Astrocyte (in vitro differentiated cells and primary cell): ENCODE data around the gene STRN4. TPM values are rescaled to one million over a fixed set of nuclear protein-coding genes. Genes with fewer than 3 reads are reported as not detected.
A peak's percentile ranks its signal among the peaks of the same experiment; 100 is the strongest.

Source experiments
- DNase-seq: peaks from one replicate; pipeline ENCODE4 v3.0.0-alpha.2; 2010; ENCODE audit warnings: low read depth
- FAIRE-seq: peaks from 2 replicates; lab custom pipeline; 2011; peaks lifted over from hg19 to GRCh38; lab: Jason Lieb, UNC
- H2AFZ ChIP-seq: 2 replicates; pipeline ENCODE4 v1.6.0; 2012; ENCODE audit warnings: low read depth, low read length, inconsistent platforms
- H3K27ac ChIP-seq: 2 replicates; pipeline ENCODE4 v1.5.1; 2011; ENCODE audit warnings: low read depth, low read length, inconsistent platforms
- H3K27me3 ChIP-seq: 2 replicates; pipeline ENCODE4 v1.6.0; 2011; ENCODE audit warnings: low read length, inconsistent platforms; ENCODE audit not compliant: insufficient read depth
- H3K36me3 ChIP-seq: 2 replicates; pipeline ENCODE4 v1.5.1; 2011; ENCODE audit warnings: low read length, inconsistent platforms; ENCODE audit not compliant: insufficient read depth
- H3K4me1 ChIP-seq: 2 replicates; pipeline ENCODE4 v1.5.1; 2011; ENCODE audit warnings: low read length, inconsistent platforms; ENCODE audit not compliant: insufficient read depth
- H3K4me2 ChIP-seq: 2 replicates; pipeline ENCODE4 v1.6.0; 2012; ENCODE audit warnings: low read length, inconsistent platforms
- H3K4me3 ChIP-seq: 2 replicates; pipeline ENCODE4 v1.5.1; 2011; ENCODE audit warnings: low read depth, mild to moderate bottlenecking, low read length, inconsistent platforms; ENCODE audit not compliant: insufficient read depth
- H3K79me2 ChIP-seq: 2 replicates; pipeline ENCODE4 v1.6.0; 2012; ENCODE audit warnings: mild to moderate bottlenecking, low read length, inconsistent platforms; ENCODE audit not compliant: insufficient read depth
- H3K9ac ChIP-seq: 2 replicates; pipeline ENCODE4 v1.6.0; 2012; ENCODE audit warnings: mild to moderate bottlenecking, low read length, inconsistent platforms
- H3K9me3 ChIP-seq: 2 replicates; pipeline ENCODE4 v1.5.1; 2012; ENCODE audit warnings: low read depth, mild to moderate bottlenecking, low read length, inconsistent platforms; ENCODE audit not compliant: insufficient read depth
- H4K20me1 ChIP-seq: 2 replicates; pipeline ENCODE4 v1.6.0; 2012; ENCODE audit warnings: low read length, inconsistent platforms; ENCODE audit not compliant: insufficient read depth
- H3K27ac Mint-ChIP-seq: one replicate; pipeline ENCODE4 v1.8.0; 2021; ENCODE audit warnings: mild to moderate bottlenecking, mixed read lengths; ENCODE audit not compliant: unreplicated experiment
- H3K27me3 Mint-ChIP-seq: one replicate; pipeline ENCODE4 v1.8.0; 2021; ENCODE audit warnings: low read depth, mixed read lengths; ENCODE audit not compliant: unreplicated experiment
- H3K36me3 Mint-ChIP-seq: one replicate; pipeline ENCODE4 v1.8.0; 2021; ENCODE audit warnings: low read depth, mixed read lengths; ENCODE audit not compliant: unreplicated experiment
- H3K4me1 Mint-ChIP-seq: one replicate; pipeline ENCODE4 v1.8.0; 2021; ENCODE audit warnings: low read depth, mixed read lengths; ENCODE audit not compliant: unreplicated experiment
- H3K4me3 Mint-ChIP-seq: one replicate; pipeline ENCODE4 v1.8.0; 2021; ENCODE audit warnings: mild to moderate bottlenecking, moderate library complexity, mixed read lengths; ENCODE audit not compliant: unreplicated experiment
- H3K9me3 Mint-ChIP-seq: one replicate; pipeline ENCODE4 v1.8.0; 2021; ENCODE audit warnings: mild to moderate bottlenecking, mixed read lengths; ENCODE audit not compliant: unreplicated experiment
- EZH2 ChIP-seq: IDR thresholded peaks from 2 replicates; pipeline ENCODE4 v1.6.1; 2012; ENCODE audit warnings: mild to moderate bottlenecking, low read length, inconsistent platforms; ENCODE audit not compliant: insufficient read depth
- total RNA-seq: library from RNA; stranded (reverse); gene quantifications from 2 replicates; pipeline ENCODE4 v1.2.1, GENCODE V29; 2021
- TF ChIP-seq, protein P1 (sequence below): IDR thresholded peaks from 2 replicates; pipeline ENCODE4 v1.5.1; 2011; ENCODE audit warnings: low read depth, mild to moderate bottlenecking, inconsistent platforms, low read length, moderate library complexity; ENCODE audit not compliant: insufficient read depth

Gene STRN4
- total RNA-seq, 1 donor from 2014 or later: 80.8 TPM

DNA sequence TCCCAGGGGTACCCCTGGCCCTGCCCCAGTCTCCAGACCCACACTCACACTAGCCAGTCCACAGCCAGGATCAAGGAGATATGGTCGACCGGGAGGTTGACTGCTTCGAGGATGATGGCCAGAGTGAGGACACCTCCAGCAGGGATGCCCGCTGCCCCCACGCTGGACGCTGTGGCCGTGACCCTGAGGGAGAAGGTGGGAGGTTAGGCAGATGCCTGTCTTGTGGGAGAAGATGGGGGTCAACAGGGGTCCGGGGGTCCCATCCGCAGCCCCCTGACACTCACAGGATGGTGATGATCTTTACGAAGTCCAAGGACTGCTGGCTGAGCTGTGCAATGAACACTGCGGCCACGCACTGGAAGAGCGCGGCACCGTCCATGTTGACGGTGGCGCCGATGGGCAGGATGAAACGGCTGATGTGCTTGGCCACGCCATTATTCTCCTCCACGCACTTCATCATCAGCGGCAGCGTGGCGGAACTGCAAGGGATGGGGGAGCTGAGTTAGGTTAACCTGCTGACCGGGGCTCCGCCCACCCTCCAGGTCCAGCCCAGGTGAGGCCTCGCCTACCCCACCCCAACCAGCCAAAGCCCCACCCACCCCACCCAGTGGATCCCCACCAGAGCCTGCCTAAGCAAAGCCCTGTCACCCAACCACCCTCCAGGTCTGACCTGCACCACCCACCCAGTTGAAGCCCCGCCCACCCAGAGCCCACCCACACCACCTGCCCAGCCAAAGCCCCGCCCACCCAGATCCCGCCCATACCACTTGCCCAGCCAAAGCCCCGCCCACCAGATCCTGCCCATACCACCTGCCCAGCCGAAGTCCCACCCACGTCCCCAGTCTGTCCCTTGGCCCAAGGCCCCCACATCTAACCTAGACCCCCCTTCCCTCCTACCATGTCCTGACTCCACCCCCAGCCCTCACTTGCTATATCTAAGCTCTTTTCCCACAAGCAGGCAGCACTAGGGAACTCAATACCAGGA is 31.0 kb upstream of the STRN4 start:
- Histone ChIP-seq H3K9ac (no peak overlapping the region), H3K9me3 (no peaks in the 10 kb centered on the region), H3K4me1 (no peaks in the 10 kb centered on the region), H2AFZ (no peak overlapping the region), H3K27me3 (no peaks in the 10 kb centered on the region), H4K20me1 (peaks cover 44% of the 10 kb centered on the region), H3K4me3 (no peak overlapping the region), H3K4me2 (no peak overlapping the region), H3K27ac (no peak overlapping the region), H3K36me3 (peaks cover 40% of the 10 kb centered on the region), H3K79me2 (peaks cover 12% of the 10 kb centered on the region)
- Mint-ChIP-seq H3K27me3 (no peaks in the 10 kb centered on the region), H3K9me3 (no peaks in the 10 kb centered on the region), H3K27ac (no peak overlapping the region), H3K4me1 (peaks cover 3% of the 10 kb centered on the region), H3K4me3 (peak overlapping the region; percentile 66), H3K36me3 (peaks cover 31% of the 10 kb centered on the region)
- FAIRE-seq: no peak
- DNase-seq: no peak
- no peak for TF ChIP-seq EZH2
- TF ChIP-seq, protein P1, sequence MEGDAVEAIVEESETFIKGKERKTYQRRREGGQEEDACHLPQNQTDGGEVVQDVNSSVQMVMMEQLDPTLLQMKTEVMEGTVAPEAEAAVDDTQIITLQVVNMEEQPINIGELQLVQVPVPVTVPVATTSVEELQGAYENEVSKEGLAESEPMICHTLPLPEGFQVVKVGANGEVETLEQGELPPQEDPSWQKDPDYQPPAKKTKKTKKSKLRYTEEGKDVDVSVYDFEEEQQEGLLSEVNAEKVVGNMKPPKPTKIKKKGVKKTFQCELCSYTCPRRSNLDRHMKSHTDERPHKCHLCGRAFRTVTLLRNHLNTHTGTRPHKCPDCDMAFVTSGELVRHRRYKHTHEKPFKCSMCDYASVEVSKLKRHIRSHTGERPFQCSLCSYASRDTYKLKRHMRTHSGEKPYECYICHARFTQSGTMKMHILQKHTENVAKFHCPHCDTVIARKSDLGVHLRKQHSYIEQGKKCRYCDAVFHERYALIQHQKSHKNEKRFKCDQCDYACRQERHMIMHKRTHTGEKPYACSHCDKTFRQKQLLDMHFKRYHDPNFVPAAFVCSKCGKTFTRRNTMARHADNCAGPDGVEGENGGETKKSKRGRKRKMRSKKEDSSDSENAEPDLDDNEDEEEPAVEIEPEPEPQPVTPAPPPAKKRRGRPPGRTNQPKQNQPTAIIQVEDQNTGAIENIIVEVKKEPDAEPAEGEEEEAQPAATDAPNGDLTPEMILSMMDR: no peak

DNA sequence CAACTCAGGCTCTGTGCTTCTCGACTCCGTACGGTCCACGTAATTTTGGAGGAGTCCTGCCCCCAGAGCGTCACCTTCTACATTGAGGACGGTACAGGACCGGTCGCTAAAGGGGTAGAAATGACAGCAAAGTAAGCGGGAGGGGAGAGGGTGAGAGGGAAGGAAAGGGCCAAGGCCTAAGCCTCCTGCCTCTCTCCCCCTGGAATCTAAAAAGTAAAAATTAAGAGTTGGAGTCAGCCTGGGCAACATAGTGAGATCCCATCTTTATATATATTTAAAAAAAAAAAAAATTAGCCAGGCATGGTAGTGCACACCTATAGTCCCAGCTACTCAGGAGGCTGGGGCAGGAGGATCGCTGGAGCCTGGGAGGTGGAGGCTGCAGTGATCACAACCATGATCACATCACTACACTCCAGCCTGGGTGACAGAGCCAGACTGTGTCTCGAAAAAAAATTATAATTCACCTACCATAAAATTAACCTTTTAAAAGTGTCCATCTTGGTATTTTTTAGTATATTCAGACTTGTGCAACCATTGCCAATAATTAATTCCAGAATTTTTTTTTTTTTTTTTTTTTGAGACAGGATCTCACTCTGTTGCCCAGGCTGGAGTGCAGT is 29.5 kb upstream of the STRN4 start:
- H3K27me3 Mint-ChIP-seq: no peaks in the 10 kb centered on the region
- Histone ChIP-seq H3K27me3 (no peaks in the 10 kb centered on the region), H3K9me3 (no peaks in the 10 kb centered on the region), H3K79me2 (peaks cover 4% of the 10 kb centered on the region), H4K20me1 (peaks cover 36% of the 10 kb centered on the region), H3K4me2 (no peak overlapping the region), H3K9ac (no peak overlapping the region), H3K4me1 (no peaks in the 10 kb centered on the region), H2AFZ (no peak overlapping the region), H3K27ac (no peak overlapping the region), H3K36me3 (peaks cover 33% of the 10 kb centered on the region), H3K4me3 (no peak overlapping the region)
- no peak for FAIRE-seq
- peaks cover 22% of the 10 kb centered on the region for H3K36me3 Mint-ChIP-seq
- H3K4me3 Mint-ChIP-seq: no peak overlapping the region
- TF ChIP-seq EZH2: no peak
- TF ChIP-seq, protein P1: no peak
- no peaks in the 10 kb centered on the region for H3K9me3 Mint-ChIP-seq
- no peaks in the 10 kb centered on the region for H3K4me1 Mint-ChIP-seq
- H3K27ac Mint-ChIP-seq: no peak overlapping the region
- no peak for DNase-seq
